HG03432 (cell line): Measurements from ENCODE around the gene PGLYRP2.

Experiments used
- ATAC-seq: cut with Tn5 transposase; IDR thresholded peaks from one replicate; pipeline ENCODE4 v1.9.1; 2021; ENCODE audit warnings: mild to moderate bottlenecking, moderate library complexity; ENCODE audit not compliant: unreplicated experiment

PGLYRP2 gene

DNA sequence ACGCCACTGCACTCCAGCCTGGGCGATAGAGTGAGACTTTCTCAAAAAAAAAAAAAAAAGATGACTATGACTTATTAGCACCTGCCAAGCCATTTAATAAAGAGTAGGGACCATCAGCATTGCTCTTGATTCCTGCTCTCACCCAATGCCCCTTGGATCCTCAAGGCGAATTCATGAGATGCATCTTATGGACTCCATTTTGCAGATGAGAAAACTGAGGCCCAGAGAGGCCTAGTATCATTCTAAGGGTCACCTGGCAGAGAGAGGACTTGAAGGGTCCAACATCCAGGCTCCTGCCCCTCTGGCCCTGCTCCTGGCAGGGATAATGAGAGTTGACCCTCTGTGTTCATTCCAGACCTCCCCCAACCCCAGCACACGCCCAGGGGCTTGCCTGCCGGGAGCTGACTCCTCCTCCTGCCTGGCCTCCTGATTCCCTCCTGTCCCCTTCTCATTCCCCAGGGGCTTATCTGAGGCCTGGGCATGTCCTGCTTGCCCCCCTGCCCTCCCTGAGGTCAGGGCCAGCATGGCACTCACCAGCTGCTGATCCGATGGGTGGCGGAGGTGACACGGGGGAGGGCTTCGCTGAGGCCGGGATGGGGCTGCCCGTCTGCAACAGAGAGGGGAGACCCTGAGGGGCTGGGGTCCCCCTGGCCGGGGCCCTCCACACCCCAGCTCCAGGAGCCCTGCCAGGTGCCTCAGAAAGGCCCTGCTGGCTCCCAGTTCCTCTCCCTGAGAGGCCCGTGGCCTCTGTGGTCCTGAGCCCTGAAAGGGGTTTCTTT, 37.0 kb downstream of the PGLYRP2 start:
- ATAC-seq = no peak

- no peak for ATAC-seq
These were observed 38.0 kb downstream of the PGLYRP2 start for GRCh38 chr19:15441317-15441716.

DNA sequence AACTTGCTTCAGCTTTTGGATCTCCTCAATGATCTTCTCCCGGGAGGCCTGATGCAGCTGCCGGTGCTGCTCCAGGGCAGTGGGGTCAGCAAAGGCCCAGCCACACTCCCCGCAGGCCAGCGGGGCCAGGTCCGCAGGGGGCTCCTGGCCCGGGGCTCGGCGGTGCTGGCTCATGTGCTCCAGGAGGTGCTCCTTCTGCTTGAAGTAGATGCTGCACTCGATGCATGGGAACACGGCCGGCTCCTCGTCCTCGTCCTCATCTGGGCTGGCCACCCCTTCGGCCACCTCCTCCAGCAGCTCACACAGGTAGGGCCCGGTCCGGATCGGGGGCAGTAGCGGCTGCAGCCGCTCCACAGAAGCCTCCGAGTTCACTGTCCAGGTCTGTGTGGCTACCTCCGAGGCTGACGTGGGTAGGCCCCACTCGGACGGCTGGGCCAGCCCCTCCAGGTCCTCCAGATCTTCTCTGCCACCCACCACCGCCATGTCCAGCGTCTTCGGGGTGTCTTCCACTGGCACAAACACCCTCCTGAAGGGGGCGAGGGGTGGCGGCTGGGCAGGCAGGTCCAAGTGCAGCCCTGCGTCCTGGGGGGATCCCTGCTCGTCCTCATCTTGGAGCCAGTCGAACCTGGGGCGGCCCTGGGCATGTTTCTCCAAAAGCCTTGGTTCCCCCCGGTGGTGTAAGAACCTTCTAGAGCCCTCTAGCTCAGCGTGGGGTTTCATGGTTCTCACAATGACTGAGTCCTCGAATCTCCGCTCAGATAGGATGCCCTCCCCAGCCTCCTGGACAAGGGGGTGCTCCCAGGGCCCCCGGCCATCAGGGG, 39.3 kb downstream of the PGLYRP2 start:
- ATAC-seq = no peak

GRCh38 chr19:15439078-15439799, 40.1 kb downstream of the PGLYRP2 start:
- ATAC-seq = no peak

DNA sequence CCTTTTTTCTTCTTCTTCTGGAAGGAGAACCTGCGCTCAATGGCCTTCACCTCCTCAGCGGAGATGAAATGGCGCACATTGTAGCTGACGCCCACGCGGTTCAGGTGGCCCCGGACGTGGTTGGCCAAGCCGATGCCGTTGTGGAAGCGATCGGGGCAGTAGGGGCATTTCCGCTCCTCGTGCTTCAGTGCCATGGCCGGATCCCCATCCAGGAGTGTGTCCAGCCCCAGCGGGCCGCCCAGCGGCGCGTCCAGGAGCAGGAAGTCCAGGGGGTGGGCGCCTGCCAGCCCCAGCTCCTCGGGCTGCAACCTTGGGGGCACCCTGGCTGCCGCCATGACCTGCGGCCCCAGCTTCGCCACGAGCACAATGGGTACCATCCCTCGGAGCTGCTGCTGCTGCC, 40.7 kb downstream of the PGLYRP2 start:
- no peak for ATAC-seq

DNA sequence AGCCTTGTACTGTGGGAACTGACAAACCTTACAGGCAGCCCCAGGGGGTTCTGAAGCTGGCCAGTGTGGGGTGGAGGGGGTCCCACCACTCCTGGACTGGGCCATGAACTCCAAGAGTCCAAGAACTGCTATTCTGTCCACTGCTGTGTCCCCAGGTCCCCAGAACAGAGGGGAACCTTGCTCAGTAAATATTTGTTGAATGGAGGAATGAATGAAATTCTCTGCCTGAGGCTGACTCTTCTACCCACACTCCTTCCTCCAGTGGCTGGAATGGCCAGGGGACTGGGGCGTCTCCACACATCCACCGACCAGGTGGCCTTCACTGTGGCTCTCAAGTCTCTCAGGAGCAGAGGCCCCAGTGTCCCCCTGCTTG, 41.2 kb downstream of the PGLYRP2 start:
- ATAC-seq = no peak

GRCh38 chr19:15437355-15438123, 41.8 kb downstream of the PGLYRP2 start:
- no peak for ATAC-seq

GRCh38 chr19:15436826-15437110, 42.5 kb downstream of the PGLYRP2 start:
- ATAC-seq = no peak

- ATAC-seq = no peak
These were observed 43.1 kb downstream of the PGLYRP2 start for GRCh38 chr19:15436012-15436825.

DNA sequence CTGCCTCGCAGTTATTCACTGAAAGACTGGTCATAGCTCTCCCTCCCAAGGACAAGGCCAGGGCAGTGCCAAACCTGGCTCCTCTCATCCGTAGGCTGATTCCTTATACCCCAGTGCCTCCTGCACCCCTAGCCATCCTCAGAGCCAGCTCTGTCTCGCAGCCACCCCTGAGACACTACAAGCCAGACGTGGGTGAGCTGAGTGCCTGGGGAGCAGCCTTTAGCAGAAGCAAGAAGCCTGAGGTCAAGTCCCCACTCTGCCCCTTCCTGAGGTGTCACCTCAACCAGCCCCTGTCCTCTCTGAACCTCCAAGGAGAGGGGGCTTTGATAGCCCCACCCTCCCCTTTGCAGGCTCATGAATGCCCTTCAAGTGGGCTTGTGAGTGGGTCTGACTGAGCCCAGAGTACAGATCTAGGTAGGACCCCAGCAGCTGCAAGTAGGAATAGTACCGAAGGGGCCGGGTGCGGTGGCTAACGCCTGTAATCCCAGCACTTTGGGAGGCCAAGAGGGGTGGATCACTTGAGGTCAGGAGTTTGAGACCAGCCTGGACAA, 45.7 kb downstream of the PGLYRP2 start:
- ATAC-seq = no peak

DNA sequence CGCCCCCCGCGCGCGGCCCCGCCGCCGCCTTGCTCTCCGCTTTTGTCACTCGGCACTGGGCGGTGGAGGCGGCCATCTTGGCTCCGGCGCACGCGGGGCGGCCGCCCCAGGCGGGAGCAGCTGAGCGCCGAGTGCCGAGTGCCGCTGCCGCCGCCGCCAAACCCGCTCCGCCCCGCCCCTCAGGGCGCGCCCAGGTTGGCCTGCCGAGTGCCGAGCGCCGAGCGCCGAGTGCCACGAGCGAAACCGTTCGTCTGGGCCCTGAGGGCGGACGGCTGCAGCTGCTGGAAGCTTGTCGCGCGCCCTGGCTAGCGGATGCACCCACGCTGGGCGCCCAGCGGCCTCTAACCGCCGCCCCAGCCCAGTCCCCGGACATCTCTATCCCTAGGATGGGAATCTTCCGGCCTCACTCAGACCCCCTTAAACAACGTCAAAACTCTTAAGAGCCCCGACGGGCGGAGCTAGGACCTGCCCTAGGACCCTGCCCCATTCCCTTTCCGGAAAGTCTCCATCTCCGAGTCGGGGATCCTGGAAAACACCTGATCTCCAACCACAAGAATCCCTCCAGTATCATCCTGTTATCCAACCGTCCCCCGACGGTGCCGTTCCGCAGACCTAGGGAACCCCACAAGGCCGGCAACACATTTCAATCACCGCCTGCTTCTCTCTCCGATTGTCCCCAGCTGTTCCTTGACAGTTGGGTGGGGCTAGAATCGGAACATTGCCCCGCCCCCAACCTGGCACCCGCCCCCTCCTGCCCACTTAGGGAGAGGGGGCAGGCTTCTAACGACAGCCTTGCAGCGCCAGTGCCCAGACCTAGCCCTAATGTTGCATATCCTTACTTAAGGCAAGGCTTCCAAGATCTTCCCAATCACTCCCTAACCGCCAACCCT, 46.4 kb downstream of the PGLYRP2 start:
- ATAC-seq = peak; percentile 81

GRCh38 chr19:15432018-15432494, 47.2 kb downstream of the PGLYRP2 start:
- no peak for ATAC-seq

GRCh38 chr19:15431396-15432017, 47.8 kb downstream of the PGLYRP2 start:
- ATAC-seq = no peak

DNA sequence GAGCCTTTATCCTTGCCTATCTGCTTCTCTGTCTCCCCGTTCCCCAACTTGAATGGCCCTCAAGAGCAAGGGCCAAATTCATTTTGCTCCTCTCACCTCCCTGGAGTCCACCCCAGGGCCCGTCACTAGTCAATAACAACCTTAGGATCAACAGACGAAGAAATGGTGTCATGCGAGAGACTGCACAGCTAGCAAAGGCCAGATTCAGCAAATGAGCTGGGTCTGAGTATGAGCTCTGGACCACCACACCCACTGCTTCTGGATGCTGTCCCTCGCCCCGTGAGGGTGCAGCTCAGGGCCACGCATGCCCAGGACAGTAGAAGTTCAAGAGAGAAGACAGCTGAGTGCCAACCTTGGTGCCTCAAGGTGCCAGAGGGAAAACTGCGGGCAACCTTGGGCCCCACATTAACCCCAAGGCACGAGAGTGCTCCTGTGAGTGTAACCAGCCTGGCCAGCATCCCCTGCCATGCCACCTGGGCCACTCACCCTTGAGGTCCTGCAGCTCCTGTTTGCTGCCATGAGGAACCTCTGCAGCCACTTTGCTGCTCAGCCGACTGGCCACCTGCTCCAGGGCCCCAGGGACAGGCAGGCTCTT, 48.7 kb downstream of the PGLYRP2 start:
- ATAC-seq = no peak

GRCh38 chr19:15429825-15430467, 49.4 kb downstream of the PGLYRP2 start:
- no peak for ATAC-seq

DNA sequence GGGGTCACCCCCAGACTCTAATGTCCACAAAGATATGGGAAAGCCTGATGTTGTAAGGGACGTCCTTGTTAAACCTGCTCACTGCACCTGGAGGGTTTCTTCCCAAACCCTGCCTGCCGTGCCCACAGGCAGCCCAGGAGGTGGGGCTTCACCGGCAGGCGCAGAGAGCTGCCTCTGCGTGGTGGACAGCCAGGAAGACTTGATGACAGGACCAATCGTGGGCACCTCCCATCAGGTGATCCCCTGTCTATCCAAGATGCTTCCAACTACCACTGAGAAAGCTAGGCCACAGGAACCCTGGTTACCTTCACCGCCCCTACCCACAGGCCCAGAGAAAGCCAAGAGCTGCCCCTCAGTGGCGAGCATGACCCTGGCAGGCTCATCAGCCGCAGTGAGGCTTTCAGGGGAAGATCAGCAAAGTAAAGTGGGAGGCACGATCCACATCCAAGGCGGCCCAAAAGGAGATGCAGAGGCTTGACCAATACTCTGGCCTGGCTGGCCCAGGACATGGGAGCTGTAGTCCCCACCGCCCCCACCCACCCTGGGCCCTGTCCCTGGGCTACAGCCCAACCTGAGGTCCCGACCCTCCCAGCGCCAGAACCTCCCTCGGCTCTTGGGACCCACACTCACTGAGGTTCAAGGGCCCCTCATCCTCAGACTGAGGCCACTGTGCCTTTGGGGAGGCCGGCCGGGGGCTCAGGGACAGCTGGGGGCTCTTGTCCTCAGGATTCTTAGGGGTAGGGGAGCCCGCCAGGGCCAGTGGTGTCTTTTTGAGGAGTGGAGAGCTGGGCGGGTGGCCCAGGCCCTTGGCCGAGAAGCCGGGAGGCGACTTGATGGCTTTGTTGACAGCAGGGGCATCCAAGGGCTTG, 50.1 kb downstream of the PGLYRP2 start:
- ATAC-seq = no peak
